ENCODE data around the gene ZNF30.
"Not testable (repeated sequence)": the region's sequence is repeated elsewhere in the genome, so short reads cannot be mapped to it uniquely, and the experiment has no call there.

The ZNF30 gene

DNA sequence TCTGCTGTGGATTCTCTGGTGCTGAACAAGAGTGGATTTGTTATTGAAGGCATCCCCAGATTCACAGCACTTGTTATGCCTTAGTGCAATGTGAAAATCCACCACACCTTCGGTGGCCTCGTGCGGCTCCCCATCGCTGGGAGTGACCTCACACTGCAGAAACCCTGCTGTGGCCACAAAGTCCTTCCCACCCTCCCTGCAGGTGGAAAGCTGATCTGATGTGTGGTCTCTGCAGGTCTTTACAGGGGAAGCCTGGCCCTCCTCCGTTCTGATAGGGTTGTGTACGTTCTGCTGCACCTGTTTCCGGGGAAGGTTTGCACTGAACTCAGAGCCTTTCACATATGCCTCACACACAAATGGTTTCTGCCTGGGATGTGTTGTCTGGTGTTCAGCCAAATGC lies 32.3 kb downstream of the ZNF30 start:
- peaks cover 0 to 5% (median 0%) of the 10 kb centered on the region in 5 donors for H3K27me3 ChIP-seq (ENCODE audit: control insufficient read depth in 5 of 5, insufficient read depth in 4 of 5, low read length in 5 of 5)
- peak overlapping the region; percentile 37 to 89 (median 64) for H3K4me3 ChIP-seq (ENCODE audit: low read depth in 1 of 5, low read length in 5 of 5)
- no peak overlapping the region for H3K27ac ChIP-seq (ENCODE audit: low read depth, low read length)
- peaks cover 17 to 24% (median 23%) of the 10 kb centered on the region in 5 donors for H3K4me1 ChIP-seq (ENCODE audit: control insufficient read depth in 5 of 5, insufficient read depth in 5 of 5, low read length in 5 of 5)
- peaks cover 37 to 74% (median 64%) of the 10 kb centered on the region in 5 donors for H3K9me3 ChIP-seq (ENCODE audit: control insufficient read depth in 5 of 5, low read length in 5 of 5)
- peaks cover 18 to 49% (median 47%) of the 10 kb centered on the region in 5 donors for H3K36me3 ChIP-seq (ENCODE audit: control insufficient read depth in 5 of 5, insufficient read depth in 5 of 5, low read length in 5 of 5)
- H3K9ac ChIP-seq (ENCODE audit: low read length in 5 of 5), result peak overlapping the region in 1 of 5 donors; percentile 79

DNA sequence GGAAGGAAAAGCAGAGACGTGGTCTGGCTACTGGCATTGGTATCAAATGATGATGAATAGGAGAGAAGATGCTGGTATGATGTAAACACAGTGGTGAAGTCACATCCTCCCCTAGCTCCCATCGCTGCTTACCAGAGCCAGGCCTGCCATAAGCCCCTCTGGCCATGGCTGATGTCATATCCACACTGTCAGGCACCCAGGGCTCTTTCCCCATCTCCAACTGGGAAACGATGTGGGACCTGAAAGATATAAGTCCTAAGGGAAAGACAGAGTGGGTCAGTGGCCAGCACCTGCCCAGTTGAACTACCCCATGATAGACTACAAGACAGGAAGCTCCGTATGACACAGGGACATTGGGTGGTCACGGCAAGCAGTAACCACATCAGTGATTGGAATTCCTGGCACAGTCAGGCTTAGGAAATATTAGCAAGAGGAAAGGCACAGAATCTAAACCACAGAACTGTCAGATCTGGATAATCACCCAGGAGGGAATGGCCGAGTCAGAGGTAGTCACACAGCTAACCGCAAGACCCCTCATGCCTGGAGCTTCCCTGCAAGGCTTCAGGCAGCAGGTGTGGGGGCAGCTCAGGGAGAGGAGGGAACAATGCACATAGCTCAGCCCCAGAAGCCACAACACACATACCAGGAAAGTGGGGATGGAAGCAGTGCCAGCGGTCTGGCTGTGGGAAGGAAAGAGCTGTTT lies 33.6 kb downstream of the ZNF30 start:
- H3K9me3 ChIP-seq (ENCODE audit: control insufficient read depth in 5 of 5, low read length in 5 of 5), result peaks cover 37 to 69% (median 60%) of the 10 kb centered on the region in 5 donors
- peaks cover 15 to 49% (median 47%) of the 10 kb centered on the region in 5 donors for H3K36me3 ChIP-seq (ENCODE audit: control insufficient read depth in 5 of 5, insufficient read depth in 5 of 5, low read length in 5 of 5)
- H3K4me3 ChIP-seq (ENCODE audit: low read depth in 1 of 5, low read length in 5 of 5), result peak overlapping the region; percentile 32 to 89 (median 64)

DNA sequence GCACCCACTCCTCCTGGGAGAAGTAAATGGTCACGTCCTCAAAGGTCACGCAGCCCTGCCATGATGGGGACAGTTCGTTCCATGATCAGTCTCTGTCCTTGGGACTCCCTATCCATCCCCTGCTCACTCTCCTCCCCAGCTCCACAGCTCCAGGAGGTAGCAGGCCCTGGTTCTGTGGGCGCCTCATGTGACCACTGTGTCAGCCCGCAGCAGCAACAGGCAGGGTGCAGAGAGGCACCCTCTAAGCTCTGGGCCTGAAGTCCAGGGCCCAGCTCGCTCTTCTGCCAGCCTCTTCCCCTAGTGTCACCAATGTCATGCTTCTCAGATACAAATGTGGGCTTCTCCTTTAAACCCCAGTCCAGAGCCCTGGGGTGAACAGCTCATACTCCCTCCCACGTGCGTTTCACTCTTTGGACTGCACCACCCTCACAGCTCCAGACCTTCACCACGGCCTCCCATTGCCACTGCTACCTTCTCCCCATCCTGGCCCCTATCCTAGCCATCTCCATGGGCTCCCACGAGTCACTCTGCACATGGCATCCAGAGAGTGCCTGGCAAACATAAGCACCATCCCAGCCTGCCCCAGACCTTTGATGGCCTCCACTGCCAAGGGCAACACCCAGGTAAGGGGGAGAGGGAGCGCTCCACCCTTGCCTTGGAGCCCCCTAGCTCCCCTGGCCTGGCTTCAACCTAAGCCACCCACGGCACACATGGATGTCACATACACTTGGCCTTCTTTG lies 34.4 kb downstream of the ZNF30 start:
- H3K4me3 ChIP-seq (ENCODE audit: low read depth in 1 of 5, low read length in 5 of 5), result peak overlapping the region; percentile 19 to 89 (median 84)
- peaks cover 17 to 27% (median 26%) of the 10 kb centered on the region in 5 donors for H3K4me1 ChIP-seq (ENCODE audit: control insufficient read depth in 5 of 5, insufficient read depth in 5 of 5, low read length in 5 of 5)
- H3K27me3 ChIP-seq (ENCODE audit: control insufficient read depth in 5 of 5, insufficient read depth in 4 of 5, low read length in 5 of 5), result peaks cover 0 to 5% (median 0%) of the 10 kb centered on the region in 5 donors
- H3K9ac ChIP-seq (ENCODE audit: low read length in 5 of 5), result no peak overlapping the region
- H3K36me3 ChIP-seq (ENCODE audit: control insufficient read depth in 5 of 5, insufficient read depth in 5 of 5, low read length in 5 of 5), result peaks cover 8 to 49% (median 43%) of the 10 kb centered on the region in 5 donors
- peaks cover 37 to 62% (median 54%) of the 10 kb centered on the region in 5 donors for H3K9me3 ChIP-seq (ENCODE audit: control insufficient read depth in 5 of 5, low read length in 5 of 5)
- no peak overlapping the region for H3K27ac ChIP-seq (ENCODE audit: low read depth, low read length)

More for the DNA sequence above, 33.6 kb downstream of the ZNF30 start:
- Histone ChIP-seq H3K9ac (ENCODE audit: low read length in 5 of 5) (no peak overlapping the region), H3K4me1 (ENCODE audit: control insufficient read depth in 5 of 5, insufficient read depth in 5 of 5, low read length in 5 of 5) (peaks cover 17 to 27% (median 26%) of the 10 kb centered on the region in 5 donors), H3K27me3 (ENCODE audit: control insufficient read depth in 5 of 5, insufficient read depth in 4 of 5, low read length in 5 of 5) (peaks cover 0 to 5% (median 0%) of the 10 kb centered on the region in 5 donors), H3K27ac (ENCODE audit: low read depth, low read length) (no peak overlapping the region)

DNA sequence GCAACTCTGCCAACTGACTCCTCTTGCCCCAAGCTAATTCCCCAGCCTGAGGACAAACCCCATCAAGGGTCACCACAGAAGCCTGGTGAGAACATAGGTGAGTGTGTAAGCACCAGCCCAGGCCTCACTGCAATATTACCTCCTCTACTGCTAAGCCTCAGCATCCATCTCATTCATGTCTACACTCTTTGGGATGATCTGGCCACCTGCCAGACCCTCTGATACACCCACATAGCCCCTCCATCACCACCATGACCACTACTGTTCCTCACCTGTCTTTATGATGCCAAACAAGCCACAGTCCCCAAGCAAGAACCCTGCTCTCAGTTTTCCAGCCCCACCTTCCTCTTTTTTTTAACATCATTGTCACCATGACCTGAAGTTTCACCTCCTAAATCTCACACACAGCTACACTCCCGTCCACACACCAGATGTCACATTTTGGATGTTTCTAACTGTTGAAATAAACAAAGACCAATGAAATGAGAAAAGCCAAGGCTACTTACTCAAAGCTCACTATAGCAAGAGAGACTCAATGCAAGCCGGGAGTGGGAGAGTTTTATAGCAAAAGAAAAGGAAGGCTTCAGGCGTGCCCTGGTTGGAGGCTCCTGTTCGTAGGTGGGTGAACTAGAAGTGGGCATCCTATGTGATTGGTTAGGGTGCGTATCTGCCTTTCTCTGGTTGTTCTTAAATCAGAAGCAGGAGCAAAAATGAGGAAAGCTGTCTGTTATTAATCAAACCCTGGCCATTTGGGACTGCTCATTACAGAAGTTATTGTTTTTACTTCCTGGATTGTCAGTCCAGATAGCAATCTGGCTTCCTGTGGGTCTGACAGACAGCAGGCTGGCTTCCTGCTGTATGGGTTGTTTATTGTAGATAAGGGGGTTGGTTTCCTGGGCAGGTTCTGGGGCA lies 35.3 kb downstream of the ZNF30 start:
- H3K4me1 ChIP-seq (ENCODE audit: control insufficient read depth in 5 of 5, insufficient read depth in 5 of 5, low read length in 5 of 5), result peaks cover 16 to 27% (median 26%) of the 10 kb centered on the region in 5 donors
- H3K36me3 ChIP-seq (ENCODE audit: control insufficient read depth in 5 of 5, insufficient read depth in 5 of 5, low read length in 5 of 5), result peaks cover 3 to 42% (median 39%) of the 10 kb centered on the region in 5 donors
- peak overlapping the region; percentile 19 to 89 (median 84) for H3K4me3 ChIP-seq (ENCODE audit: low read depth in 1 of 5, low read length in 5 of 5)
- H3K27me3 ChIP-seq (ENCODE audit: control insufficient read depth in 5 of 5, insufficient read depth in 4 of 5, low read length in 5 of 5), result peaks cover 0 to 5% (median 0%) of the 10 kb centered on the region in 5 donors
- H3K9me3 ChIP-seq (ENCODE audit: control insufficient read depth in 5 of 5, low read length in 5 of 5), result peaks cover 32 to 53% (median 45%) of the 10 kb centered on the region in 5 donors
- H3K9ac ChIP-seq (ENCODE audit: low read length in 5 of 5), result peak overlapping the region in 1 of 5 donors; percentile 88
- H3K27ac ChIP-seq (ENCODE audit: low read depth, low read length), result peak overlapping the region; percentile 64

DNA sequence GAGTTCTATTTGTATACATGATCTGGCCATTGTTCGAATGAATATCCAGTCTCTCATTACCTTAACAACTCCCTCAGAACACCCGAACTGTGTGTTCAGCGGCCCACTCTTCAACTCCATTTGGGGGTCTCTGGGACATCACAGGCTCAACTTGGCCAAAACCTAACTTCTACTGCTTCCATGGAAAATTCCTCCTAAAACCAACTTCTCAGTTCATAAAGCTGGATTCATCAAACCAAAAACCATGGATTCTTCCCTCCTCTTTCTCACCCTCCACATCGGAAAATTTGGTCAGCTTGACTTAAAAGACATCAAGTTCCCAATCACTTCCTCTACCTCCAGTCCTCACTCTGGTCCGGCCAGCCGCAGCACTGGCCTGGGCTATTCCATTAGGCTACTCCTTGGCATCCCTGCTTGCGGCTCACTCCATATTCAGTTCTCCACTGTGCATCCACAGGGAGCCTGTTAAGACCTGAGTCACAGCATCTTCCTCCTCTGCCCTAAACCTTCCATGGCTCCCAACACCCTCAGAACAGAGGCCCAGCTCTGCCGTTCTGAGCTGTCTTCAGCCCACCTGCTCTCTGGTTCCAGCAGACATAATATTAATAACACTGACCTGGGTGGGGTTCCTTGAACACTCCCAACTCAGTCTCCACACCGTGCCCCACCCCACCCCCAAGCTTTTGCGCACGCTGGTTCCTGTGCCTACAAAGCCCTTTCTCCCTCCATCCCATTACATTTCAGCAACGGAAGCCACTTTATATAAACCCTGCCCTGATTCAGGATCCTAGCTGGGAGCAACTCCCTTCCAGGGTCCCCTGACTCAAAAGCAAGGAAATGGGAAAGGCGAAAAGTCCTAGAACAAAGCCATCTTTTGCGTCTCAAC lies 36.2 kb downstream of the ZNF30 start:
- Histone ChIP-seq H3K4me3 (ENCODE audit: low read depth in 1 of 5, low read length in 5 of 5) (peak overlapping the region; percentile 80 to 95 (median 85)), H3K9me3 (ENCODE audit: control insufficient read depth in 5 of 5, low read length in 5 of 5) (peaks cover 25 to 44% (median 40%) of the 10 kb centered on the region in 5 donors), H3K27me3 (ENCODE audit: control insufficient read depth in 5 of 5, insufficient read depth in 4 of 5, low read length in 5 of 5) (peaks cover 0 to 5% (median 0%) of the 10 kb centered on the region in 5 donors), H3K36me3 (ENCODE audit: control insufficient read depth in 5 of 5, insufficient read depth in 5 of 5, low read length in 5 of 5) (peaks cover 0 to 33% (median 31%) of the 10 kb centered on the region in 5 donors), H3K4me1 (ENCODE audit: control insufficient read depth in 5 of 5, insufficient read depth in 5 of 5, low read length in 5 of 5) (peaks cover 12 to 27% (median 26%) of the 10 kb centered on the region in 5 donors), H3K9ac (ENCODE audit: low read length in 5 of 5) (peak overlapping the region in 4 of 5 donors; percentile 67 to 88 (median 74)), H3K27ac (ENCODE audit: low read depth, low read length) (peak overlapping the region; percentile 64)

DNA sequence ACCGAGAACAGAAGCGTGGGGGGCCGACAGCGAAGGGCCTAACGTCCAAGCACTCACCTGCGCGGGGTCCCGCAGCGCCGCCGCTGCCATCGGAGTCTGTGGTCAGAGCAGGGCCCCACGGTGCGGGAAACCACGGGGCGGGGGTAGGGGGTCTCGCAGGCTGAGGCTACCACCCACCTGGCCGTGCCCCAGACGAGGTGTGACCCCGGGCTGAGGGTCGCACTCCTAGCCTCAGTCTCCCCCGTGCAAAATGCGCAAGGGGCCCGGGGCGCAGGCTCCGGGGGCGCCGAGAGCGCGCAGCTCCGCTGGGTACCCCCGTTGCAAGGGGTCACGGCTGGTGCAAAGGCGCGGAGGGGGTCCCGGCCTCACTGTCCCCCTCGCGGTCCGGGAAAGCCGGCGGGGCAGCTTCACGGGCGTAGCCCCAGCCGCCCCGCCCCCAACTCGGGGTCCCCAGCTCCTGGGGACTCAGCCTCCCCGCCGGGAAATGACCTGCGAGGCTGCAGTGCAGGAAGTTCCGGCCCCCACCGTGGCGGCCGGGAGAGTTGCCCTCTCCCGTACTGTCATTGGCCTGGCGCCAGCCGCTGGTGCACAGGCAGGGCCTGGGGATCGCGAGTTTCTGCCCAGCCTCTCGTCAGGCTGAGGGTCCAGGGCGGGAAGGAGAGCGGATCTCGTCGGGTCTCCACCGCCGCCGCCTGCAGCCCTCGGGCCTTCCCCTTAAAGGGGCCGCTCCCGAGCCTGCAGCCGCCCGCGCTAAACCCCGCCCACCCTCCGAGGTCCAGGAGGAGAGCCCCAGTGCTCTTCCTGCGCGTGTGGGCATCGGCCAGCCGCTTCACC lies 37.1 kb downstream of the ZNF30 start, which contains the start of gene ZNF792:
Gene ZNF792, minus strand, starts transcription at position 657 of the 834 bp plus-strand sequence. Its CDS starts 567 bp downstream, at position 90.
- Histone ChIP-seq H3K9ac (ENCODE audit: low read length in 5 of 5) (peak within 1 kb of the TSS in 4 of 5 donors; percentile 67 to 88 (median 74)), H3K27ac (ENCODE audit: low read depth, low read length) (peak within 1 kb of the TSS; percentile 64), H3K36me3 (ENCODE audit: control insufficient read depth in 5 of 5, insufficient read depth in 5 of 5, low read length in 5 of 5) (peaks cover 0 to 25% (median 23%) of the 10 kb centered on the region in 5 donors), H3K4me3 (ENCODE audit: low read depth in 1 of 5, low read length in 5 of 5) (peak within 1 kb of the TSS; percentile 80 to 95 (median 85)), H3K4me1 (ENCODE audit: control insufficient read depth in 5 of 5, insufficient read depth in 5 of 5, low read length in 5 of 5) (peaks cover 4 to 27% (median 26%) of the 10 kb centered on the region in 5 donors), H3K27me3 (ENCODE audit: control insufficient read depth in 5 of 5, insufficient read depth in 4 of 5, low read length in 5 of 5) (no peaks in the 10 kb centered on the region), H3K9me3 (ENCODE audit: control insufficient read depth in 5 of 5, low read length in 5 of 5) (peaks cover 17 to 35% (median 33%) of the 10 kb centered on the region in 5 donors)

DNA sequence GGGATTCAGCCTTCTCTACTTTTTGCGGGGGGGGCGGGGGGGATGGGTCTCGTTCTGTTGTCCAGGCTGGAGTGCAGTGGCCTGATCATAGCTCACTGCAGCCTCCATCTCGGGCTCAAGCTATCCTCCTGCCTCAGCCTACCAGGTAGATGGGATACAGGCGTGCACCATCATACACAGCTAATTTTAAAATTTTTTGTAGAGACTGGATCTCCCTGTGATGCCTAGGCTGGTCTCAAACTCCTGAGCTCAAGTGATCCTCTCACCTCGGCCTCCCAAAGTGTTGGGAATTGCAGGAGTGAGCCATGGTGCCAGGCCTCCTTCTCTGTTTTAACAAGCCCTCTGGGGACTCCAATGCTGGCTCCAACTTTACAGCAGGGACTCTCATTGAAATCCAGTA lies 37.9 kb downstream of the ZNF30 start:
- H3K36me3 ChIP-seq (ENCODE audit: control insufficient read depth in 5 of 5, insufficient read depth in 5 of 5, low read length in 5 of 5), result peaks cover 0 to 17% (median 15%) of the 10 kb centered on the region in 5 donors
- peaks cover 0 to 27% (median 26%) of the 10 kb centered on the region in 5 donors for H3K4me1 ChIP-seq (ENCODE audit: control insufficient read depth in 5 of 5, insufficient read depth in 5 of 5, low read length in 5 of 5)
- H3K4me3 ChIP-seq (ENCODE audit: low read depth in 1 of 5, low read length in 5 of 5), result peak overlapping the region in 4 of 5 donors; percentile 41 to 89 (median 84)
- H3K27me3 ChIP-seq (ENCODE audit: control insufficient read depth in 5 of 5, insufficient read depth in 4 of 5, low read length in 5 of 5), result no peaks in the 10 kb centered on the region
- H3K9me3 ChIP-seq (ENCODE audit: control insufficient read depth in 5 of 5, low read length in 5 of 5), result peaks cover 9 to 27% (median 25%) of the 10 kb centered on the region in 5 donors
- H3K27ac ChIP-seq (ENCODE audit: low read depth, low read length), result no peak overlapping the region
- peak overlapping the region in 1 of 5 donors; percentile 67 for H3K9ac ChIP-seq (ENCODE audit: low read length in 5 of 5)

DNA sequence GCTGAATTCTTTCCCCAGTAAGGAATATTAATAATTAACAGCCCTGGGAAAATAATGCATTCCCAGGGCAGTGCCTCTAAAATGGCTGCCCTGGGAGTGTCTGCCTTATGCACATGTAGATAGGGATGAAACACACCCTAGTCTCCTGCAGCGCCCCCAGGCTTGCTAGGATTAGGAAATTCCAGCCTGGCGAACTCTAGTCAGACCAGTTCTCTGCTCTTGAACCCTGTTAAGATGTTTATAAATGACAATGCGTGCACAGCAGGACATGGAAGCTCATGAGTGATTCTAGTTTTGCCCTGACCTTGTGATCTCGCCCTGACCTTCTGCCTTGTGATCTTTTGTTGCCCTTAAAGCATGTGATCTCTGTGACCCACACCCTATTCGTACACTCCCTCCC lies 38.8 kb downstream of the ZNF30 start:
- H3K36me3 ChIP-seq (ENCODE audit: control insufficient read depth in 5 of 5, insufficient read depth in 5 of 5, low read length in 5 of 5); H3K27me3 ChIP-seq (ENCODE audit: control insufficient read depth in 5 of 5, insufficient read depth in 4 of 5, low read length in 5 of 5); H3K4me3 ChIP-seq (ENCODE audit: low read depth in 1 of 5, low read length in 5 of 5); H3K27ac ChIP-seq (ENCODE audit: low read depth, low read length); H3K9ac ChIP-seq (ENCODE audit: low read length in 5 of 5): not testable (repeated sequence)
- Histone ChIP-seq H3K9me3 (ENCODE audit: control insufficient read depth in 5 of 5, low read length in 5 of 5) (peaks cover 2 to 18% (median 16%) of the 10 kb centered on the region in 5 donors), H3K4me1 (ENCODE audit: control insufficient read depth in 5 of 5, insufficient read depth in 5 of 5, low read length in 5 of 5) (peaks cover 0 to 27% (median 26%) of the 10 kb centered on the region in 5 donors)
